ENCODE data around the gene POLD4.

Gene POLD4

DNA sequence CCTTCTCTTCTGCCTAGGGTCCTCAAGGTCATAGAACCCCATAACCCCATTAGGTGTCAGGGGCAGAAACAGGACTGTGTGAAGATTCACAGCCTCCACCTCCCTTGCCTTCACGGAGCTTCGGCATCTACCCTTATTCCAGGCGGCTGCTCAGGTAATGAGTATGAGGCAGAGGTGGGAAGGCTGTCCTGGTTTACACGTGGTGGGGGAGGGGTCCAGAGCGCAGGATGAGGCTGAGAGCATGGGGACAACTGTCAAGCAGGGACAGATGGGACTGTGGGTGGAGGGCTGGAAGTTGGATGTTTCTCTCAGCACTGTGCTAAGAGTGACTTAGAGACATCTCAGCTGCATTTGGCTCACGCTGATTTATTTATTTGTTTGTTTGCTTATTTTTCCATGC, 34.2 kb upstream of the POLD4 start:
- DNase-seq = no peak

DNA sequence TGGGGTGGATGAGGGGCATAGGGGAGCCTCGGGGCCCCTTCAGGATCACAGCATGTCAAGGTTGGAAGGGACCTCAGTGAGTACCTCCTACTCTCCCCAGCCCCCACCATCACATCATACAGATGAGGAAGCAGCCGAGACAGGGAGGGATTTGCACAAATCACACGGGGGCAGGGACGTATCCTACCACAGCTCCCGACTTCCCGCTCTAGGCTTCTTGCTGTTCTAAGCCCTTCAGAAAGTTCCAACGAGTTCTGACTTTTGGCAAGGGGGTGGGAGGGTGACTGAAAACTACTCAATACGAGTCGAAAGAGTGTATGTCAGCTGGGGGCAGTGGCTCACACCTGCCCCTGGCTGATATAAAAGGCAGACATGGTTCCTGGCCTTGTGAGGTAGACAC, 33.7 kb upstream of the POLD4 start:
- DNase-seq = no peak

DNA sequence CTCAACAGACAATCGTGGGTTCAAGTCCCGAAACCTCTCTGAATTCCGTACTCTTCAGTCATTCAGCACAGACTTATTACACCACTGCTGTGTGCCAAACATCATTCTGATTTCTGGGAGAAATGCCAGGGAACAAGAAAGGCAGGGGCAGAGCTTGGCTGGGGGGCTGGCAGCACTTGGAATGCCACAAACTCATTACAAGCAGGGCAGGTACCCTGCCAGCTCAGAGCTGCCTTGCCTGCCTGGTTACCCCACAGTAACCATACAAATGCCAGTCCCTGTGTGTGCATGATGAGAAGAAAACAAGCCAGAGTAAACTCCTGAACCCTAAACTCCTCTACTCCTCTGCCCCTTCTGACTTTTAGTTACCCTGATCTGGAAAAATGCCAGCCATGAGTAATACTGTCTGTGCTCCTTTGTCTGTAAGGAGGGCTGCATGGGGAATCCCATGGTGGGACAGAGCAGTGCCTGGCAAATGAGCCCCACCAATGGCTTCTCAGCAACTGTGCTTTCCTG, 31.6 kb upstream of the POLD4 start:
- no peak for DNase-seq

DNA sequence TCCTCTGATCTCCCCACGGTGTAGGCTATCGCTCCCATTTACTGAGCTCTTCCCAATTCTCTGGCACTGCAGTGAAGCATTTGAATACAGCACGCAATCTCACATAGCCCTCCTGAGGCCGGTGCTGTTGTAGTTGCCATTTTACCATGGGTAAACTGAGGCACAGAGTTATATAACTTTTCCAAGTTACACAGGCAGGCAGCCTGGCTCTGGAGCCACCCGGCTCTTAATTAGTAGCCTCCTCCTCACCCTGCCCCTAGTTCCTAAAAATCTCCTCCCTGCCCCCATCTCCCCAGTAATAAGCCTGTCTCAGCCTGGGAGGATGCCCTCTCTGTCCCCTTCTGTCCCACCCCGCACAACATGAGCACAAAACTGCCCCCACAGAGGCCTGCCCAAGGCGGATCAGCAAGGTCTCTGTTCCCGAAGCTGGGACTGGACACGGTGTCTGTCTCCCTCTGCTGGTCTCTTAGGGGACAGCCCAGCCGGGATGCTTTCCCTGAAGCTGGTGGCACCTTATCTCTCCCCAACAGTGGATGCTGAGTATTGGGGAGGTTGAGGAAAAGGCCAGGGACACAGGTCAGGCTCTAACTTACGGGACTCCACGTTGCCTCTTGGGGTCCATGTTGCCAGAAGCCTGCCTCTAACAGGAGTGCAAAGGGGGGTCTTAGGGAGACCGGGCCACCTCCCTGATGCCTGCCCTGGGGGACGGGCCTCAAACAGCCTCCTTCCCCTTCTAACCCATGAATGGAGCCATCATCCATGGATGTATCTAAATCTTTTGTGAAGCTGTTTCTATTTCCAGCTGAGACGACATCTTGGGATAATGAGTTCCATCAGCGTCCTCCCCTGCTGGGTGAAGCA, 29.2 kb upstream of the POLD4 start:
- DNase-seq = peak; percentile 49

DNA sequence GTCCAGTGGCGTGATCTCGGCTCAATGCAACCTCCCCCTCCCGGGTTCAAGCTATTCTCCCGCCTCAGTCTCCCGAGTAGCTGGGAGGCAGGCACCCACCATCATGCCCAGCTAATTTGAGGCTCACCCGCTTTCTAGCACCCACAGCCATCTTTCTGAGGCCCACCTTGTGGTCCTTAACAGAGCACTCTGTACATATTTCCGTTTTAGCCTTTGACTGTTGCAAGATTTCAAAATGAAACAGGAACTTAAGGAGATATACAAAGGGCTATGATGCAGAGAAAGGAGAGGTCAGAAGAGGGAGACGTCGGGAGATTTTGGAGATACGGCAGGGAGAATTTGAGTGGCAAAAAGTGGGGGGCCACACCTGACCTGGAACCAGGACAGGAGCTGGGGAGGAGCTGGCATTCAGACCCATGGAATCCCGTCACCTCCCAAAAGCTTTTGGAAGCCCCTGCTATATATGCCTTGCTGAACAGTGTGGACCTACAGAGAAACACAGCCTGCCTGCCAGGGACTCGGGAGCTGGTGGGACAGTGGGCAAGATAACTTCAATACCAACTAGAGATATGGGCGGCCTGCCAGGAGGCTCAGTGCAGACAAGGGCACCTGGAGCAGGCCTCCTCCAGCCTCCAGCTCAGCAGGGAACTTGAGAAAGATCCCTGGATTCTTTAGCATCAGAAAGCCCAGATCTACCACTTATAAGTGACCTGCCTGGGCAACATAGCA, 28.1 kb upstream of the POLD4 start:
- no peak for DNase-seq

DNA sequence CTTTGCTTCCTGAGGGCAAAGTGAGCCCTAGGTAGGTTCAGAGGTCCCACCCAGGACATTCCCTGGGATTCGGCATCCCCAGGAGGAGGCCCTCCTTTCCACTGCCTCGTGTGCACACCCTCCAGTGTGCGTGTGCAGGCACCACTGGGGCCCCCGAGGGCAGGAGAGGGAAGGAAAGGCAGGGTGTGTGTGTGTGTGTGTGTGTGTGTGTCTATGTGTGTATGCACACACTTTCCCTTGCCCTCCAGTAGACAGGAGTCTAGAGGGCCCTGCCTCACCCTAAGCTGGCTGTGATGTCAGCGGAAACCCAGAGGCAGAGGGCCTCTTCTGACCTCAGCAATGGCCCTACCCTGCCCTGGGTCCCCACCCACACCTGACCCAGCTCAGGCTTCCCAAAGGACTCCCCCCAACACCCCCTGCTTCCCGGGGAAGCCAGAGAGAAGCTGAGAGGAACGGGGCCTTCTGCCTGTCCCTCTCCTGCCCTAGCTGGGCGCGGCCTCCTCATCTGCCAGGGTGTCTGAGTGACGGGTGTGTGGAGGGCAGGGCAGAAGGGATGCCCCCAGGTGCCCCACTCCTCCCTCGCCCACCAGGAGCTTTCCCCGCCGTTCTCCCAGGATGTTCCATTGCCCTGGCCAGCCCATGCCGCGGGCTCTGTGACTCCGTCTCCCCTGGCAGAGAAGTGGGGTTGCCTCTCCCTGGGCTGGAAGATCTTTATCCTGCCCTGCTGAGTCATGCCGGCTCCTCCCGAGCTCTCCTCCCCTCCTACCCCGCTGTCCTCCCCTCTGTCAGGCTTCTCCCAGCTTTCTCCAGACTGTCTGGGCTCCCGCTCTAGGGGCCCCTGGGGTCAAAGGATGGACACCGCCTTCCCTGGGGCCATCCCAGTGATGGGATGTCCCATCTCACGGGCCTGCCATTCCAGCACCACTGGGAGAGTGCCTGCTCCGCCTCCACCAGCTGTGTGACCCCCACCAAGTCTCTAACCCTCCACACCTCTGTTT, 26.0 kb upstream of the POLD4 start:
- DNase-seq = no peak

DNA sequence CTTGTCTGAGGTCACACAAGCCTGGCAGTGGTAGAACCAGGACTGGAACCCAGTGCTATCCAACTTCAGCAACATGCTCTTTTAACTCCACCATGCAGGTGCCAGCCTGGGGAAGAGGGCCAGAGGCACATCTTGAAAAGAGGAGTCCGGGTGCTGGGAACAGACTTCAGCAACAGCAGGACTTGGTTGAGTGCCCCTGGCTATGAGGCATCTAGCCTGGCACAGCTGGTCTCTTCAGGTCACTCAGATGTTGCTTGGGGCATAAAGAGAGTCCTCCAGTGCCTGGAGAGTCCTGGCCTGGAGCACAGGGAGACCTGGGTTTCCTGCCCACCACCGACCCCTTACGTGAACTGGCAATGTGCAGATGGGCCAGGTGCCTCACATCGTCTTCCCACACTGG, 25.2 kb upstream of the POLD4 start:
- no peak for DNase-seq

DNA sequence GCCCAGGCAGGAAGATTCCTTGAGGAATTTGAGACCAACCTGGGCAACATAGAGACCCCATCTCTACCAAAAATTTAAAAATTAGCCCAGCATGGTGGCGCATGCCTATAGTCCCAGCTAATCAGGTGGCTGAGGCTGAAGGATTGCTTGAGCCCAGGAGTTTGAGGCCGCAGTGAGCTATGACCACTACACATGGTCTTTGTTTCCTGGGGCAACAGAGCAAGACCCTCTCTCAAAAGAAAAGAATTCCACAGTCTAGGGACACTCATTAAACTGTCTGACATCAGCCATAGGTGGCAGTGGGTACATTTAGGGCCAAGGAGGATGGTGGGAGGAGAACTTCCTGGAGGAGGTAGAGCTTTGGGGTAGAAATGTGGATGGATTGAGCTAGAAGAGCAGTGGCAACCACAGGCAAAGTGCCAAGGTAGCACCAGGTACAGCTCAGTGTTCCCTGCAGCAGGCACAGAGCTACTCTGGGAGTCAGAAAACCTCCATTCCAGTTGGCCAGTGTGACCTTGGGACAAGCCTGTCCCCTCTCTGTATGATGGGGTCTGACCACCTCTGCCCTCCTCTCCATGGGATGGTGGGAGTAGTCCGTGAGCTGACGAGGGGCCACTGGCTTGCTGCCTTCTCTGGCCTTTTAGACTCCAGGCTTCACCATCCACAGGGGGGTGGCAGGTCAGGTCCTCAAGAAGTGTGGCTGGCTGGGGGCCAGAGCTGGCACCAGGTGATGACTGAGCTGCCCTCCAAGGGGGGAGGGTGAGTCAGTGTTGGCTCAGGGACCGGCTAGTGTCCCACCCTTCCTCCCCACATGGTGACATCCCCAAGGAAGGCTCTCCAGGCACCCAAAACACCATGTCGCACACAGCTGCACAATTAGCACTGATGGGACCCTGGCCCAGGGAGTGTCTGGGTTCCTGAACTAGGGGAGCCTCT, 23.8 kb upstream of the POLD4 start:
- DNase-seq = no peak

DNA sequence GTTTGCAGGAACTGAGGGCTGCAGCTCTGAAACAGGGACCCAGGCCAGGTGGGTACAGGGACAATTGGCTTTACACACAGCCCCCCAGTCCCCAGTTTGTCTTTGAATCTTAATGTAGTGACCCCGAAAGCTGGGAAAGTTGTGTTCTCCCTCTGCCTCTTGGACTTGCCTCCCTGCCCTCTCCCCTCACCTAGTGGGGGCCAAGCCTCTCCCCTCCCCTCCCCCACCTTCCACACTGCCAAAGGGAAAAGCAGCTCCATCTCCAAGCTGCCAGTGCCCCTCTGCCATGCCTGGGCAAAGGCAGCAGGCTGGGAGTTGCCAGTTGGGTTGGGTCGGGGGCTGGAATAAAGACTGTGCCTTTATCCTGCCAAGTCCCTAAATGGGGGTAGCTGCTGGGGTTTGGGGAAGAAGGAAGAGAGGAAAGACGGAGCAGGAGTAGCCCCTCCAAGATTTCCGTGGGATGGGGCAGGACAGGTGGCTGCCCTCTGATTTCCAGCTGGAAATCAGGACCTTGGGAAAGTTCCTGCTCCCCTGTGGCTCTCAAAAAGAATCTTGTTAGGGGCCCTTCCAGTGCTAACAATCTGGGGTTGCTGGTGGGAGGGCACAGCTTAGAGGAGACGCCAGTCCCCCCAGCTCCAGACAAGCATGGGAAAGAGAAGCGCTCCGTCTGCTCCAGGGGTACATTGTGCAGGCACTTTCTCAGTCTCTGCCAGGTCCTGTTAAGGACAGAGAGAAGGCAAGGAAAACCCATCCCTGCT, 22.9 kb upstream of the POLD4 start:
- DNase-seq = no peak

DNA sequence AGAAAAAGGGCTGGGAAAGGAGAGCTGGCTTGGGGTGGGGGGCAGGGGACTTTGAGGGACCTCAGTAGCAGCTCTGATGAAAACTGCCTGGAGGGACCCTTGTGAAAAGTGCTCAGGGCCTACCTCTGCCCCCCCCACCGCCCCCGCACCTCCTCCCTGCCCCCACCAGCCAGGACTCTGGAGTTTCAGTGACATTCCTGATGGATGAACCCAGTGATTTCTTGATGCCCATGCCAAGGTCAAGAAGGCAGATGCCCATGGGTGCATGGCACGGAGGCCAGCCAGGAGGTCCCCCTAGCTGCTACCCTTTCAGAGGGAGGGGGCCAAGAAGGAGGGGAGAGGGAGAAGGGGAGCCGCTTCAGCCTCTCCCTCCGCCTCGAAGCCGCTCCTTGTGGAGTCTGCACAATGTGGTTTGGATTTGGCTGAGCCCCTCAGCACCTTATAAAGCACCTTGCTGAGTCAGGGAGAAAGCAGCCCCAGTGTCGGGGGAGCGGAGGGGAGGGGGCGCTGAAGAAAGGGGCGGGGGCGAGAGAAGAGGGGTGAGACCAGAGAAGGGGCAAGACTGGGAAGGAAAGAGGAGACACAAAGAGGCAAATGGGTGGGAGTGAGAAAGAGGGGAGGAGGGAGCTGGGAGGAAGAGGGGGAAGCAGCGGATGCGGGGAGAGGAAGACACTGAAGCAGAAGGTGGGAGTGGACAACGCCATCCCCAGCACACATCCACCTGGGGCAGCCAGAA, 22.1 kb upstream of the POLD4 start:
- no peak for DNase-seq

DNA sequence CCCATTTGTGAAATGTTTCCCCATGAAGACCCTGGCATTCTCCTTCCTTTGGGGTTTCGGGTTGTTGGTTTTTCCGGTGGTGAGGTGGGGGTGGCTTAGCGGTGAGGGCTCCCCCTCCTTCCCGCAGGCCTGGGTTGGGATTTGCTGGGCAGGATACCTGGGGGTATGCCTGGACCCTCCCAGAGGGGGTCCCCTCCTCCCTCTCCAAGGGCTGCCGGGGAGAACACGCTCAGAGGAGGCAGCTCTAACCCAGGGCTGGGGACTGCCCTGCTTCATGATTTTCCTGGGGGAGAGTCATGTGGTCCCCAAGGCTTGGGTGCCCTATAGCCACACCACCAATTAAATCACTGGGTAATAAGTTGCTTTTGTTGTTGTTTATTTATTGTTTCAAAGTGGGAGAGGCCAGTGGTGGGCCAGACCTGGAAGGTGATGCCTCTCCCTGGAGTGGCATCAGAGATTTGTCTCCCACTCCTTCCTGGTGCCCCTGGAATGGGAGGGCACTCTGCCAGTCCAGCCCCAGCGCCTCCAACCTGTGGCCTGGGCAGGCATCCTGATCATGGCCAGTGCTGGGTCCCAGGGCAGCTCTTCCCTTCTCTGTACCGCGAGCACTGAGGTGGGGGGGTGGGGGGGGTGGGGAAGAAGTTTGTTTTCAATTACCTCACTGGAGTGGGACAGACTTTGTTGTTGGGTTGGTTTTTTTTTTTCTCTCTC, 21.4 kb upstream of the POLD4 start:
- DNase-seq = no peak

DNA sequence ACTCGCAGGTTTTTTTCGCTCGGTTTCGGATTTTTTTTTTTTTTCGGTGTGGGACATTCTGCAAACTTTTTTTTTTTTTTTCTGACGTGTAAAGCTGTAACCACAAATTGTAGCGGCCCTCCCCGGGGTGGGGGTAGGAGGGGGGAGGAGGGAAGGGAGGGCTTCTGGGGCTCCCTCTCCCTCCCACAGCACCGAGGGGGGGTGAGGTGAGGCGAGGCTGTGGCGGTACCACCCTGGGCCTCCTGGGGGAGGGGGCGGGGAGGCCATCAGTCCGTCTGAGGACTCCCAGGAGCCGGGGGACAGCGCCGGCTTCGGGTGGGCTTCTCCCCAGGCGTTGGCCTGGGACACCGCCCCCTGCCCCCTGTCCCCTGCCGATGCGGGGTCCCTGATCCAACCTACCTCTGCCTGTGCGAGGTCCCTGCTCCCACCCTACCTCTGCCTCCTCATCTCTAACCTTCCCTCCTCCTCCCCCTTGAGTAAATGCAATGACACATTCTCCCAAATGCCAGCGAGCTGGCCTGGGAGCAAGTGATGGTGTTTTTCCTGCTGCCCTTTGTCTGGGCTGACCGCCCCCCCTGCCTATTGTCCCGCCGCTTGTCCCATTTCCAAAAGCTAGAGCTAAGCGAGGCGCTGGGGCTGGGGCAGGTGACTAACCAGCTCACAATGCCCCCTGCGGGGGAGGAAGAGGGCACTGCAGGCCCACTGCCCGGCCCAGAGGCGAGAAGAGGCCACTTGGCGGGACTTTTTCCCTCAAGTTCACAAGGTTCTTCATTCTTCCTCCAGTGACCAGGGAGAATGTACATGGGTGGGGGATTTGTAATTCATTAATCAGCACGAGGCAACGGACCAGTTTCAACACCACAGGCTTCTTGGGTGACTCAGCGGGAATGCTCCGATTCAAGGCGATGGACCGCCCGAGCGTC, 20.6 kb upstream of the POLD4 start:
- DNase-seq = no peak

DNA sequence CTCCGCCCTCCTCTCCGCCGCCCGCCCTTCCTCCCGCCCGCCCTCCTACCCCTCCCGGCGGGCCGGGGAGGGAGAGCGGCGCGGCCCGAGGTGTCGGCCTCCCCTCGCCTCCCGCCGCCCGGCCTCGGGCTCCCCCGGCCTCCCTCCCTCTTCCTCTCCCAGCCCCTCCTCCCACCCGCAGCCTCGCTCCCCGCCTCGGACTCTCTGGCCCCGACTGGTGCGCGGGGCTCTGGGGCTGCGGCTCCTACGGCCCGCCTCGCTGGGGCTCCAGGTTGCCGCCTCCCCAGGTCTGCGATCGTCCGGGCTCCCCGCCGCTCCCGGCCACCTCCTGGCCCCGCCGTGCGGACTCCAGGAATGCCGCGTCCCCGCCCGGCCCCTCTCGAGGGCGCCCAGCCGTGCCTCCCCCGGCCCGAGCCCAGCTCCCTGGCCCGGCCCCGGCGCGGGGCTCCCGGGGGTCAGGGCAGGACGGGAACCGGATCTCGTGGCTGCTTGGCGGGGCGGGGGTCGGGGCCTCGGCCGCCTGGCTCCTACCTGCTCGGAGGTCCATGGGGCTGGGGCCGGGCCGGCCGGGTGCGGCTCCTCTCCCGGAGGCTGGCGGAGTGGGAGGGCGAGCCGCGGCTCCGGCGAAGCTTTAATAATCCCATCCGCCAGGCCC, 19.8 kb upstream of the POLD4 start, which contains the start of gene CLCF1:
Gene CLCF1 (minus strand): TSS at position 606 of the 655 bp plus-strand sequence. CDS start 59 bp downstream, at position 547.
- DNase-seq = peak; percentile 32

DNA sequence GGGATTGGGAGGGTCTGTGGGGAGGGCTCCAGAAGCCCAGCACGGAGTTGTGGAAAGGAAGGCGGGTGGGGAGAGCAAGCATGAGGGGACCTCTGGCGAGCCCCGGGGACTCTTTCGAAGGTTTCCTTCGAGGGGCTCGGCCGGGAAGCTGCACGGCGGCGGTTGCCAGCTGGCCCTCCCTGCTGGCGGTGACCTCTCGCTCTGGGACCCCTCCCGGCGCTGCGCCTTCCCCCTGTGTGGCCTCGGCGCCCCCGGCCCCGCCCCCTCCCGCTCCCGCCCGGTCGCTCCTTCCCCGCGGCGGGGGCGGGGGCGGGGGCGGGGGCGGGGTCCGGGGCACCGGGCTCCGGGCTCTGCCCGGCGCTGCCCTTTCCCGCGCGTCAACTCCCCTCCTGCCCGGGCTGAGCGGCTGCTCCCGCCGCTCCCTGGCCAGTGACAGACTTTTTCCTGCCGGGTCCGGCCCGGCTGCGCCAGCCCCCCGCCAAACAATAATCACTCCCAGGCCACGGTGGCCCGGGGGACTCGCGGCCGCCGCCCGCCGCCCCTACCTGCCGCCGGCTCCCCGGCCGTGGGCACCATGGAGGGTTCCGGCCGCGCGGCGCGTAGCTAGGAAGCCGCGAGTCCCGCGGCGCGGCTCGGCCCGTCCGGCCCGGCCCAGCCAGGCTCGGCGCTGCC, 19.1 kb upstream of the POLD4 start:
- no peak for DNase-seq

DNA sequence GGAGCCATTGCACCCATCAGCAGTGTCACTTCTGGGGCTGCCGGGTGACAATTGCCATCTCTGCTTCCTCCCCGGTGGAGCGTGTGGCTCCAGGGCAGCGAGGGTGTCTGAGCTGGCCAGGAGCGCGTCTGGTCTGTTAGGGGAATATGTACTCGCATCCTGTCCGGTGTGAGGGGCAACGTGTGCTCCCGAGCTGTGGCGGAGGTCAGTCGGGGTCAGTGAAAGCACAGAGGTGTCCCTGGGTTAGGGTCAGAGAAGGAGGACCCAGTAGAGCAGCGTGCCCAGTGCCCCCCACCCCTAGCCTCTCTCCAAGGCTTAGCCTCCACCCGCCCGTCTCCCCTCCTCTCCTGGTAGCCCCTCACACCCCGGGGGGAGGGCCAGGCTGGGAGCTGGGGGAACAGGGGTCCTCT, 18.6 kb upstream of the POLD4 start:
- DNase-seq = peak; percentile 17

DNA sequence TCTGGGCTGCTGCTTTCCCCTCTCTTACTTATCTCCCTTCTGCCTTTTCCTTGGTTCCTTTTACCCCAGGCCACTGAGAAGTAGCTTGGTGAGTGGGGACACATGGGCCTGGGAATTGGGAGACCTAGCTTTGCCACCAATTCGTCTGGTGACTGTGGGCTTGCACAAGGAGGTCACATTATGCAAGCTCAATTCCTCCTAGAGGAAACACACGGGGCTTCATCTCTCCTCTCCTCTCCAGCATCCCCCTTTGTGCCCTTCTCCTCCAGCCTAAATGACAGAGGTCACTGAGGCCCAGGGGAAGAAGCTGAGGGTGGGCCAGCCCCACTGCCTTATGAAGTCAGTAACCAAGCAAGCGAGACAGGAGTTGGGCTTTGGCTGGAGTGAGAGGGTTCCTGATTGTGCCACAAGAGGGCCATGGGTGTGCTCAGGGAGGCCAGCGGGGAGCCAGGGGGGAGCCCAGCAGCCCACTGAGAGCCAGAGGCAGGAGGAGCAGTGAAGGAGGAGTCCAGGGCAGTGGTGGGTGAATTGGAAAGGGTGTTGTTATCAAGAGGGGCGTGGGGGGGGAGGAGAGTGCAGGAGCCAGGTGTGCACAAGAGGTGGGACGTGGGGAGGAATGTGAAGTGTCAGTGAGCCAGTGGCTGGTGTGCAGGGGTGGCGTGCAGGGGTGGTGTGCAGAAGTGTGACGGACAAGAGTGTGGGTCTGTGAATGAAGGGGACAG, 18.0 kb upstream of the POLD4 start:
- no peak for DNase-seq

Data from NCI-H526 treated with DMSO at 0.1 percent for 48 hours (cell line).